ENCODE measurements around the gene CBLN1. TPM values are rescaled to one million over a fixed set of nuclear protein-coding genes. Genes with fewer than 3 reads are reported as not detected.

CBLN1 gene
- total RNA-seq, 1 experiment from 2014 or later: not detected

GRCh38 chr16:49281843-49282642 lies 405 bp upstream of the CBLN1 start:
- H2AFZ ChIP-seq: no peak overlapping the region
- peaks cover 23% of the 10 kb centered on the region for H3K27me3 ChIP-seq (ENCODE audit: insufficient read depth, low read depth)

GRCh38 chr16:49280841-49281371 lies 732 bp downstream of the CBLN1 start:
- H4K20me1 ChIP-seq (ENCODE audit: insufficient read depth): no peaks in the 10 kb centered on the region
- no peaks in the 10 kb centered on the region for H3K79me2 ChIP-seq (ENCODE audit: low read depth)
- no peaks in the 10 kb centered on the region for H3K9me2 ChIP-seq (ENCODE audit: insufficient read depth)
- intact Hi-C loops (cut with micrococcal nuclease; ENCODE audit: unreplicated experiment): no loop called here
- DNase-seq: no peak
- TF ChIP-seq EZH2 (IDR thresholded peaks at IDR 0.05; ENCODE audit: low read depth) (no peak), CTCF (conservative IDR thresholded peaks at IDR 0.05) (no peak)
- POLR2A ChIA-PET (ENCODE audit: unreplicated experiment): no interaction called here
- no peaks in the 10 kb centered on the region for H3K36me3 ChIP-seq (ENCODE audit: low read depth)
- no peaks in the 10 kb centered on the region for H3K9me3 ChIP-seq (ENCODE audit: insufficient read depth, low read depth)
- peaks cover 35% of the 10 kb centered on the region for H3K27me3 ChIP-seq (ENCODE audit: insufficient read depth, low read depth)
- CTCF ChIA-PET: no interaction called here
- no peak overlapping the region for H2AFZ ChIP-seq
- no peaks in the 10 kb centered on the region for H3F3A ChIP-seq (ENCODE audit: insufficient read depth, low read depth)
- H3K4me2 ChIP-seq: no peak overlapping the region
- H3K27ac ChIP-seq: no peak overlapping the region
- no peaks in the 10 kb centered on the region for H3K4me1 ChIP-seq (replicated peaks; ENCODE audit: insufficient read depth)
- H3K4me3 ChIP-seq: no peak overlapping the region
- no TSS peak for BruUV-seq (replicated peaks)

More at GRCh38 chr16:49281843-49282642, 405 bp upstream of the CBLN1 start:
- no peak for TF ChIP-seq CTCF (conservative IDR thresholded peaks at IDR 0.05)
- TF ChIP-seq EZH2 (IDR thresholded peaks at IDR 0.05; ENCODE audit: low read depth): no peak
- no peak for DNase-seq
- H3K4me1 ChIP-seq (replicated peaks; ENCODE audit: insufficient read depth): no peaks in the 10 kb centered on the region
- no peaks in the 10 kb centered on the region for H4K20me1 ChIP-seq (ENCODE audit: insufficient read depth)
- POLR2A ChIA-PET (ENCODE audit: unreplicated experiment): no interaction called here
- H3K9me3 ChIP-seq (ENCODE audit: insufficient read depth, low read depth): no peaks in the 10 kb centered on the region
- no peaks in the 10 kb centered on the region for H3K79me2 ChIP-seq (ENCODE audit: low read depth)
- intact Hi-C loops (cut with micrococcal nuclease; ENCODE audit: unreplicated experiment): no loop called here
- CTCF ChIA-PET: no interaction called here
- H3K4me2 ChIP-seq: no peak overlapping the region
- BruUV-seq (replicated peaks): no TSS peak
- no peaks in the 10 kb centered on the region for H3F3A ChIP-seq (ENCODE audit: insufficient read depth, low read depth)
- H3K36me3 ChIP-seq (ENCODE audit: low read depth): no peaks in the 10 kb centered on the region
- H3K27ac ChIP-seq: no peak overlapping the region
- H3K4me3 ChIP-seq: no peak overlapping the region
- H3K9me2 ChIP-seq (ENCODE audit: insufficient read depth): no peaks in the 10 kb centered on the region

- no peak overlapping the region for H3K27ac ChIP-seq
- H3K36me3 ChIP-seq (ENCODE audit: low read depth): no peaks in the 10 kb centered on the region
- H3K4me2 ChIP-seq: no peak overlapping the region
- DNase-seq: no peak
- no peaks in the 10 kb centered on the region for H4K20me1 ChIP-seq (ENCODE audit: insufficient read depth)
- TF ChIP-seq EZH2 (IDR thresholded peaks at IDR 0.05; ENCODE audit: low read depth): no peak
- TF ChIP-seq CTCF (conservative IDR thresholded peaks at IDR 0.05): no peak
- BruUV-seq (replicated peaks): no TSS peak
- intact Hi-C loops (cut with micrococcal nuclease; ENCODE audit: unreplicated experiment): no loop called here
- peaks cover 42% of the 10 kb centered on the region for H3K27me3 ChIP-seq (ENCODE audit: insufficient read depth, low read depth)
- H3K4me3 ChIP-seq: no peak overlapping the region
- POLR2A ChIA-PET (ENCODE audit: unreplicated experiment): no interaction called here
- CTCF ChIA-PET: no interaction called here
- H3K9me2 ChIP-seq (ENCODE audit: insufficient read depth): no peaks in the 10 kb centered on the region
- no peaks in the 10 kb centered on the region for H3F3A ChIP-seq (ENCODE audit: insufficient read depth, low read depth)
- no peaks in the 10 kb centered on the region for H3K9me3 ChIP-seq (ENCODE audit: insufficient read depth, low read depth)
- H3K4me1 ChIP-seq (replicated peaks; ENCODE audit: insufficient read depth): no peaks in the 10 kb centered on the region
- no peak overlapping the region for H2AFZ ChIP-seq
- no peaks in the 10 kb centered on the region for H3K79me2 ChIP-seq (ENCODE audit: low read depth)
Observed at GRCh38 chr16:49280105-49280741, 1.4 kb downstream of the CBLN1 start.
